OCI-LY7 (cell line): ENCODE measurements around the gene BAG1. TPM values are rescaled to one million over a fixed set of nuclear protein-coding genes. Genes with fewer than 3 reads are reported as not detected.

Source experiments
- BruUV-seq: library from RNA; stranded (reverse); fragments of 400-500 nt; replicated peaks from 2 replicates; lab custom pipeline; 2021; lab: Mats Ljungman, UMichigan
- CTCF ChIA-PET: fragments of 300-600 bp; sonication (Branson Sonifier 250); formaldehyde crosslinking; loops from one replicate; lab custom pipeline; 2022; ENCODE audit warnings: antibody characterized with exemption; ENCODE audit not compliant: unreplicated experiment; lab: Charles Lee
- POLR2A ChIA-PET: fragments of 300-600 bp; sonication (Branson Sonifier 250); formaldehyde crosslinking; loops from one replicate; lab custom pipeline; 2022; ENCODE audit warnings: antibody characterized with exemption; lab: Charles Lee
- DNase-seq: peaks from one replicate; pipeline ENCODE4 v3.0.0-alpha.2; 2015; ENCODE audit warnings: low spot score
- H2AFZ ChIP-seq: fragments of 200-600 bp; sonication (generic), shearing (Covaris generic); 2 replicates; pipeline ENCODE4 v1.6.1; 2014; ENCODE audit warnings: mild to moderate bottlenecking, antibody characterized with exemption, low read length, moderate library complexity
- H3K27ac ChIP-seq: fragments of 200-600 bp; sonication (generic); 2 replicates; pipeline ENCODE4 v1.5.1; 2014; ENCODE audit warnings: mixed run types, low read depth, mild to moderate bottlenecking, moderate library complexity, low read length, inconsistent platforms; ENCODE audit not compliant: poor library complexity, severe bottlenecking
- H3K36me3 ChIP-seq: fragments of 200-600 bp; sonication (generic); 2 replicates; pipeline ENCODE4 v1.6.1; 2014; ENCODE audit warnings: mild to moderate bottlenecking, antibody characterized with exemption, low read length, moderate library complexity, mixed read lengths; ENCODE audit not compliant: insufficient read depth
- H3K4me1 ChIP-seq: fragments of 200-600 bp; sonication (generic); 2 replicates; pipeline ENCODE4 v1.5.1; 2014; ENCODE audit warnings: mild to moderate bottlenecking, low read length; ENCODE audit not compliant: insufficient read depth, poor library complexity, severe bottlenecking
- H3K4me2 ChIP-seq: fragments of 200-600 bp; sonication (generic); 2 replicates; pipeline ENCODE4 v1.6.1; 2014; ENCODE audit warnings: mild to moderate bottlenecking, low read length
- H3K4me3 ChIP-seq: fragments of 200-600 bp; sonication (generic); 2 replicates; pipeline ENCODE4 v1.5.1; 2014; ENCODE audit warnings: mild to moderate bottlenecking, low read depth, low read length; ENCODE audit not compliant: poor library complexity, severe bottlenecking
- H3K79me2 ChIP-seq: fragments of 200-600 bp; sonication (generic); 2 replicates; pipeline ENCODE4 v1.6.1; 2016; ENCODE audit warnings: low read depth, mild to moderate bottlenecking, low read length, moderate library complexity, mixed read lengths; ENCODE audit not compliant: insufficient read depth
- H3K9me2 ChIP-seq: fragments of 200-600 bp; sonication (generic); 2 replicates; pipeline ENCODE4 v1.6.1; 2016; ENCODE audit warnings: mild to moderate bottlenecking, low read length, mixed read lengths; ENCODE audit not compliant: insufficient read depth
- H3K9me3 ChIP-seq: fragments of 200-600 bp; sonication (generic); 2 replicates; pipeline ENCODE4 v1.6.1; 2014; ENCODE audit warnings: mild to moderate bottlenecking, mixed run types, low read length, mixed read lengths
- H4K20me1 ChIP-seq: fragments of 200-600 bp; sonication (generic); 2 replicates; pipeline ENCODE4 v1.6.1; 2014; ENCODE audit warnings: mild to moderate bottlenecking, antibody characterized with exemption, low read length, moderate library complexity, mixed read lengths; ENCODE audit not compliant: insufficient read depth
- EZH2phosphoT487 ChIP-seq: fragments of 200-600 bp; sonication (generic); IDR thresholded peaks from 2 replicates; pipeline ENCODE4 v1.6.1; 2018; ENCODE audit warnings: low read depth, borderline replicate concordance, mild to moderate bottlenecking, mixed run types, antibody characterized with exemption, low read length, moderate library complexity, mixed read lengths
- intact Hi-C: fragments of 100-400 bp; cut with micrococcal nuclease; formaldehyde crosslinking; loops from one replicate; pipeline ENCODE4 v1.10.0; 2022; ENCODE audit not compliant: unreplicated experiment
- total RNA-seq, 2 experiments: library from RNA; depleted of rRNA in 1 of 2; stranded (reverse); fragments of >200 nt in 1 of 2; shearing (Covaris generic) in 1 of 2; gene quantifications; 2 replicates each; pipeline ENCODE4 v1.2.3, GENCODE V29; 2014 to 2022
- TF ChIP-seq, protein P1 (sequence below): fragments of 200-600 bp; sonication (generic); conservative IDR thresholded peaks from 2 replicates; pipeline ENCODE4 v1.5.1; 2014; ENCODE audit warnings: mild to moderate bottlenecking, antibody characterized with exemption, low read length, moderate library complexity, mixed read lengths

The BAG1 gene
- total RNA-seq, 2 experiments from 2014 or later, result 48.1 to 86.0 TPM

DNA sequence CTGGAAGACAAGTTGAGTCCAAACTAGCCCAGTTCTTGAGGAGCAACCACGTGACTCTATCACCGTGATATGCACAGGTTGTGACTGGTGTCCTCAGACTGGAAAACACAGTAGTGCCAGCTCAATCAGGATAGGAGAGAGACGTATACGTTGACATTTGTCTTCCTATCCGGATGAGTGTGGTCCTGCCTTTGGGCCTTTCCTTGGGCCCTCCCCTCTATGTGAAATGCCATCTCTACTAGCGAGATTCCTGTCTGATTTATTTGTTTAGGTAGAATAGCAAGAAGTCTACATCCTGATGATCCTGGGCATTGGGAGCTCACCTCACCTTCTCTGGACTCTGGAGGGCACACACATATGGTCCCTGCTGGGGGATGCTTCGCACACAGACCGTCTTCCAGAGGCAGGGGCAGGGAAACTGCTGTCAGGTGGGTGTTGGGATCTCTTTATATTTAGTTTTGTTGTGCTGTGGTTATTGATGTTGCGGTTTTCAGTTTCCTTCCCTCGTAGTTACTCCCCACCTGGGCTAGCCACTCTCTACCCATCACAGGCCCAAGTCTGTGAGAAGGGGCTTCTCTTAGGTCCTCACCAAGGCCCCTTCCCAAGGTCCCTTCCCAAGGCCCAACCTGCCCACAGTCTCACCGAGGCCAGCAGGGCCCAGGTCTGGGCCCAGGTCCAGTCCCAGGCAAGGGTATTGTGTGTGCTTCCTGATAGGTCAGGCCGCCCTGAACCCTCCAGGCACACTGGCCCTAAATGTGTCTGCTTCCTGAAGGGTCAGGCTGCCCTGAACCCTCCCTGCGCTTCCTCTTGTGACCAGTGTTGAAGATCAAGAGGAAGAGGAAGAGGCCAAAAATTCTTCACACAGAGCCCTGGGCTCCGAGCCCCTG, 43.6 kb downstream of the BAG1 start:
- Histone ChIP-seq H3K4me3 (peak overlapping the region; percentile 45), H3K9me2 (no peaks in the 10 kb centered on the region), H2AFZ (peak overlapping the region; percentile 80), H3K79me2 (no peaks in the 10 kb centered on the region), H3K4me2 (peak overlapping the region; percentile 68), H3K36me3 (no peaks in the 10 kb centered on the region), H3K9me3 (no peaks in the 10 kb centered on the region), H3K4me1 (peaks cover 52% of the 10 kb centered on the region), H3K27ac (peak overlapping the region; percentile 69), H4K20me1 (no peaks in the 10 kb centered on the region)
- peak; percentile 65 for DNase-seq
- no TSS peak for BruUV-seq
- ChIA-PET POLR2A (interaction anchor here (0.8 to 1.4 kb wide), 4 partner anchors 18 to 26 kb away, joined by 3 to 5 read pairs (median 4); no protein-coding TSS in a partner anchor), CTCF (no interaction called here)
- intact Hi-C loops, result loop anchor here (5.0 to 10.0 kb wide), 2 partner anchors 194 to 636 kb away; partner anchors contain the start of gene DNAJA1
- no peak for TF ChIP-seq EZH2phosphoT487
- TF ChIP-seq, protein P1, sequence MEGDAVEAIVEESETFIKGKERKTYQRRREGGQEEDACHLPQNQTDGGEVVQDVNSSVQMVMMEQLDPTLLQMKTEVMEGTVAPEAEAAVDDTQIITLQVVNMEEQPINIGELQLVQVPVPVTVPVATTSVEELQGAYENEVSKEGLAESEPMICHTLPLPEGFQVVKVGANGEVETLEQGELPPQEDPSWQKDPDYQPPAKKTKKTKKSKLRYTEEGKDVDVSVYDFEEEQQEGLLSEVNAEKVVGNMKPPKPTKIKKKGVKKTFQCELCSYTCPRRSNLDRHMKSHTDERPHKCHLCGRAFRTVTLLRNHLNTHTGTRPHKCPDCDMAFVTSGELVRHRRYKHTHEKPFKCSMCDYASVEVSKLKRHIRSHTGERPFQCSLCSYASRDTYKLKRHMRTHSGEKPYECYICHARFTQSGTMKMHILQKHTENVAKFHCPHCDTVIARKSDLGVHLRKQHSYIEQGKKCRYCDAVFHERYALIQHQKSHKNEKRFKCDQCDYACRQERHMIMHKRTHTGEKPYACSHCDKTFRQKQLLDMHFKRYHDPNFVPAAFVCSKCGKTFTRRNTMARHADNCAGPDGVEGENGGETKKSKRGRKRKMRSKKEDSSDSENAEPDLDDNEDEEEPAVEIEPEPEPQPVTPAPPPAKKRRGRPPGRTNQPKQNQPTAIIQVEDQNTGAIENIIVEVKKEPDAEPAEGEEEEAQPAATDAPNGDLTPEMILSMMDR, result no peak

DNA sequence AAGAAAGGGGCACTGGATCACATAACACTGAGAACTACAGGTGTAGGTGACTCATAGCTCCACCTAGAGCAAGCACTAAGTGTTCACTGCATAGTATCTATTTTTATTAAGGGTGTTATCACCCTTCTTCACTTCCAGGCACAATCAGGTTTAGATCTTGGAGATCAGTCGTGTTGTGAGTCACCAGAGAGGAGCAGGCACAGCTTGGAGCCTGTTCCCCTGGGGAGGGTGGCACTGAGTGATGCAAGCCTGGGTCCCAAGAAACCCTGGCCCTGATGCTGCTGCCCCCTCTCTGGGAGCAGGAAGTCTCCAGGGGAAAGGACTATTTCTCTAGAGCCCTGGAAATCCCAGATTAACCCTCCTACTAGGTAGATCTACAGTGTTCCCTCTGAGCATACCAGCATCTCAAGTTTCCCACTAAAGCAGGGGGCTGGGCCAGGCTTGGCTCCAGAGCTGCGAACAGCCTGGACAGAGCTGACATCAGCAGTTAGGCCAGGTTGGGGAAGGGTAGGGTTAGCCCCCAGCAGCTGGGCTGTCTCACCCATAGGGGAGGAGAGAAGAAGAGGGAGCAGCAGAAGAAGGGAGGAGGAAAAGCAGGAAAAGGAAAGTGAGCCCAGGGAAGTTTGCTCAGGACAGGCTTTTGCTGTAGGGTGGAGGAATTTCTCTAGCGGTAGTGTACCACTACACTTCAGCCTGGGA, 52.7 kb downstream of the BAG1 start:
- Histone ChIP-seq H4K20me1 (no peaks in the 10 kb centered on the region), H3K4me1 (no peaks in the 10 kb centered on the region), H3K4me3 (no peak overlapping the region), H3K27ac (no peak overlapping the region), H3K4me2 (no peak overlapping the region), H3K36me3 (no peaks in the 10 kb centered on the region), H2AFZ (no peak overlapping the region), H3K79me2 (no peaks in the 10 kb centered on the region), H3K9me2 (no peaks in the 10 kb centered on the region), H3K9me3 (no peaks in the 10 kb centered on the region)
- POLR2A ChIA-PET, result interaction anchor here (0.7 to 1.4 kb wide), 4 partner anchors 8 to 27 kb away, joined by 3 to 4 read pairs (median 4); no protein-coding TSS in a partner anchor
- TF ChIP-seq EZH2phosphoT487, result no peak
- TF ChIP-seq, protein P1, result peak; percentile 49
- intact Hi-C loops, result no loop called here
- CTCF ChIA-PET, result no interaction called here
- DNase-seq, result no peak
- BruUV-seq, result no TSS peak
